ENCODE data around the gene TIFAB.

TIFAB gene

GRCh38 chr5:135467051-135467625 lies 15.0 kb upstream of the TIFAB start:
- no peak for DNase-seq (ENCODE audit: extremely low read depth, low read depth)
- TF ChIP-seq CTCF (IDR thresholded peaks at IDR 0.05; ENCODE audit: low read depth, low read length, missing control alignments): no peak
- H3K4me3 ChIP-seq (replicated peaks; ENCODE audit: low read depth, low read length): no peak overlapping the region

DNA sequence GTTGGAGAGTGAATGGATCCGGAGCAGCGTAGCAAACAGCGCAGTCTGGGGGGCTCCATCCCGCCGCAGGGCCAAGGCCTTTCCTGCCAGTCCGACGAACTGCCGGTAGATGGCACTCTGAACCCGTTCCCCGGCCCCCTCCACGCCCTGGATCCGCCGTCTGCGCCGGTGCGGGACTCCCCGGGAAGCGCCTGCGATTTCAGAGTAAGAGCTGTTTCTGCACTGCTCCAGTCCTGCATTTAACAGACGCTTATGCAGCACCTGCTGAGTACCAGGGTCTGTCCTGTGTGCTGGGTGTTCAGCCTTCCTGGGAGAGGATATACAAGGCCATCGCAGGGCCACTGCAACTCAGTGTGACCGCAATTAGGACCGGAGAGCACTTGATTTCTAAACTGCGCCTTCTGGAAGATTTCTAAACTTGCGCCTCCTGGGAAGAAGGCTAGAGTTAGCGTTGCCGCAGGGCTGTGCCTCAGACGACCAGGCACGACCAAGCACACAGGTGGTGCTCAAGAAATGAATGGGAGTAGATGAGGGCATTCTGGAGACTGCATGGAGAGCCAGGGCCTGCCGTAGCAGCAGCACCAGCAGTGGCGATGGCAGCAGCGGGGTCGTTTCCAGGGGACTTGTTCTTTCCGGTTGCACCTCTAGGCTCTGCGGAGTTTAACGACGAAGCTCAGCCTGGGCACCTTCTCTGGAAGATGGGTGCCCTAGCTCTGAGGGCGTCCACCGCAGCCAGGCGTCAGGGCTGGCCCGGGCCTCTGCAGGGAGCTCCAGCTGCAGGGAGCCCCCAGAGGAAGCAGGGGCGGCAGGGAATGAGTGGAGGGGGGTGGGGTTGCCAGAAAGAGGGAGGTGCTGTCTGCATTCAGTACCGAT lies 14.3 kb upstream of the TIFAB start:
- no peak overlapping the region for H3K4me3 ChIP-seq (replicated peaks; ENCODE audit: low read depth, low read length)
- peak; percentile 90 for TF ChIP-seq CTCF (IDR thresholded peaks at IDR 0.05; ENCODE audit: low read depth, low read length, missing control alignments)
- no peak for DNase-seq (ENCODE audit: extremely low read depth, low read depth)

- H3K4me3 ChIP-seq (replicated peaks; ENCODE audit: low read depth, low read length): no peak overlapping the region
- TF ChIP-seq CTCF (IDR thresholded peaks at IDR 0.05; ENCODE audit: low read depth, low read length, missing control alignments): no peak
- no peak for DNase-seq (ENCODE audit: extremely low read depth, low read depth)
Observed at GRCh38 chr5:135465391-135466122, 13.4 kb upstream of the TIFAB start.

DNA sequence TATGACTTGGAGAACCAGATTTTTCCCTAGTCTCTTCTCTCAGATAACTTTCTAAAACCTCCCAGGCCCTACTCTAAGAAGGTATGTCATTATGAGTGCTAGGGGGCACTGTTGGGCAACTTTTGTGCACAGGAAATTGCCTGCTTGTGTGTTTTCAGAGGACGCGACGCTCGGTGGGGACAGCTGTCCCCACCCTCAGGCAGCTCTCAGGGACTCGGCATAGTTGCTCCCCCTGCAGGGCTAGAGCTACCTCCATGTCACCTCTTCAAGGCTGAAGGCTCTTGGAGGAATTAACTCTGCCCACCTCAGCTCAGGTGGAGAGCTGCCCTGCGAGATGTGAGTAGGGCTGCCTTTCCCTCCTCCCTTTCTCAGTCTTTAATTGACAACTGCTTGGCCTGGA lies 10.2 kb upstream of the TIFAB start:
- no peak for DNase-seq (ENCODE audit: extremely low read depth, low read depth)
- TF ChIP-seq CTCF (IDR thresholded peaks at IDR 0.05; ENCODE audit: low read depth, low read length, missing control alignments): peak; percentile 66
- no peak overlapping the region for H3K4me3 ChIP-seq (replicated peaks; ENCODE audit: low read depth, low read length)

- TF ChIP-seq CTCF (IDR thresholded peaks at IDR 0.05; ENCODE audit: low read depth, low read length, missing control alignments): no peak
- no peak overlapping the region for H3K4me3 ChIP-seq (replicated peaks; ENCODE audit: low read depth, low read length)
- no peak for DNase-seq (ENCODE audit: extremely low read depth, low read depth)
Observed at GRCh38 chr5:135461481-135462151, 9.5 kb upstream of the TIFAB start.

- no peak for DNase-seq (ENCODE audit: extremely low read depth, low read depth)
- no peak overlapping the region for H3K4me3 ChIP-seq (replicated peaks; ENCODE audit: low read depth, low read length)
- TF ChIP-seq CTCF (IDR thresholded peaks at IDR 0.05; ENCODE audit: low read depth, low read length, missing control alignments): no peak
Observed at GRCh38 chr5:135460246-135461033, 8.3 kb upstream of the TIFAB start.

Data from HFF-Myc (cell line).